ENCODE measurements around the gene KRT9.
"Not testable (repeated sequence)": the region's sequence is repeated elsewhere in the genome, so short reads cannot be mapped to it uniquely, and the experiment has no call there.

The KRT9 gene

DNA sequence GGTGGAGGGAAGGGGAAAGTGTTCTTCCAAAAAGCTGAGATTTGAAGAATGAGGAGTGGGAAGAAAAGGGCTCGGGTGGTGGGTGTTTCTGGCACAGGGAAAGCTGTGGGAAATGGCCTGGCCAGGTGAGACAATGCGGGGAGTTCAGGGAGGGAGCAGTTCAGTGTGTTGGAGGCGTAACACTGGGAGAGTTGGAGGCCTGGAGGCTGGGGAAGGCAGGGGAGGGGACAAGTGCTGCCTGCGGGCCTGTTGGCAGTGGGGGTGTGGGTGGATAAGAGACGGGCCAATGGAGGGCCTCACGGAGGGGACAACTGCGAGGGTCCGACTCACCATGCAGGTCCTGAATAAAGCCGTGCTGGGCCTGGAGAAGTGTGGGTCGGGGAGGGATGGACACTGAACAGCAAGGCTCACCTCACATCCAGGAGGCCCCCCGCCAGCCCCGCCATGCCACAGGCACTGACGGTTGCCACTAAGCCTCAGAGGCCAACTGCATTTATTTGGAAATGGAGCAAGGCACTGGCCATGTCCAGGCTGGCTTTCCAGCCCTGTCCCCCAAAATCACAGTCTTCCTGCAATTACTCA is 25.9 kb downstream of the KRT9 start:
- DNase-seq (ENCODE audit: low read depth) = no peak

DNA sequence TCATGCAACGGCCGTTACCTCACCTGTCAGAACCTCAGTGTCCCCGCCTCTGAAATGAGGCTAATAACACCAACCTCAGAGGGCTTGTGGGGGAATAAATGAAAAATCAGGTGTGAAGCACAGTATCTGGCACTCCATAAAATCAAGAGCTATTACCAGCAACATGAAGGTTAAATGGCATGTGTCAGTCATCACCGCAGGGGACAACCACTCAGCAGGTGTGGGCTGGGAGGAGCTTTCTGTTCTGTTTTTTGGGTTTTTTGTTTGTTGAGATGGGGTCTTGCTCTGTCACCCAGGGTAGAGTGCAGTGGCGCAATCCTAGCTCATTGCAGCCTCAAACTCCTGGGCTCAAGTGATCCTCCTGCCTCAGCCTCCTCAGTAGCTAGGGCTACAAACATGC is 26.9 kb downstream of the KRT9 start:
- DNase-seq (ENCODE audit: low read depth) = no peak

- no peak for DNase-seq (ENCODE audit: low read depth)
Observed at GRCh38 chr17:41544491-41544892, 27.4 kb downstream of the KRT9 start.

DNA sequence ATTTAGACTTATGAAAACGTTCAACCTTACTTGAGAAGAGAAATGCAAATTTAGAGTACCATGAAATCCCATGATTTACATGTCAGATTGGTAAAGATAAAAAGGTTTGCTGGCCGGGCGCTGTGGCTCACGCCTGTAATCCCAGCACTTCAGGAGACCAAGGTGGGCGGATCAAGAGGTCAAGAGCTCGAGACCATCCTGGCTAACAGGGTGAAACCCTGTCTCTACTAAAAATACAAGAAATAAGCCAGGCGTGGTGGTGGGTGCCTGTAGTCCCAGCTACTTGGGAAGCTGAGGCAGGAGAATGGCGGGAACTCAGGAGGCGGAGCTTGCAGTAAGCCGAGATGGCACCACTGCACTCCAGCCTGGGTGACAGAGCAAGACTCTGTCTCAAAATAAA is 29.1 kb downstream of the KRT9 start:
- not testable (repeated sequence) for DNase-seq (ENCODE audit: low read depth)

DNA sequence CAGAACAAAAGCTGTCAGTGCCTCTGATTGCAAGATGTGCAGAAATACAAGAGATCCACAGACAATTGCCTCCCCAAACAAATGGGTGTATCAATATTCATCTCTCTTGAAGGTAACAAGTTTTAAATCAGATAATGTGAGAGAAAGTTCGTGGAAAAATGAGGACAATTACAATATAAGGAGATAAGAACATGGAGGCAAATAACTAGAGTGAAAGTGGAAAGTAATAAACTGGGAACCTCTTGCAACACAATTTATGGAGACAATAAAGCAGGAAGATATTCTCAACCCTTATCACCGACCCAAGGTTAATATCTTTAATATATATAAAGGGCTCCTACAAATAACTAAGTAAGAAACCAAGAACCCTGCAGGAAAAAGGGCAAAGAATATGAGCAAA is 29.5 kb downstream of the KRT9 start:
- no peak for DNase-seq (ENCODE audit: low read depth)

DNA sequence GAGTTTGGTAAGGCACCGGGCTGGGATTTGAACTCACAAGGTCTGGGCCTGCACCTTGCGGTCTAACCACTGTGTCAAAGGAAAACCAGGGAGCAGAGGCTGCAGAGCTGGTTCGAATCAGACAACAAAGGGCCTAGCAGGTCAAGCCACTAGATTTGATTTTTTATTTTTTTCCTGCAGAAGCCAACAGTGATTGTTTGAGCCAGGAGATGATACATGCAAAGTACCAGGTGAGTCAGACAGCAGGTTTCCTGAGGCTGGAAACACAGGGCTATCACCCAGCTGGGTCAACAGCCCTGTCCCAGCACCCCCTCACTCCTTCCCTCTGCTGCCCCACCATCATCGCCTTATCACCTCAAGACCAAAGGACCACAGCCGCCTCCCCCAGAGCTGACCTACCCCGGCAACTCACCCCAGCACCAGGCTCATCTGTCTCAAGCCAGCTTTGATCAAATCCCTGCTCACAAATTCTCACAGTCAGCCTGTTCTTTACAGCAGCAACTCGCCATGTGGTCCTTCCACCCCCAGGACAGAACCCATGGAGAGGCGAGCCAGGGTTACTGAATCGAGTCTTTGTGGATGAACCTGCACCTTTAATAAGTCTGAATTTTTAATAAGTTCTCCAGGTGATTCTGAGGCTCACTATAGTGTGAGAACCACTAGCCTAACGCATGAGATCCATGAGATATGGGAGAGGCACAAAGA is 30.8 kb downstream of the KRT9 start:
- no peak for DNase-seq (ENCODE audit: low read depth)

GRCh38 chr17:41539979-41540701 is 31.7 kb downstream of the KRT9 start:
- DNase-seq (ENCODE audit: low read depth) = no peak

DNA sequence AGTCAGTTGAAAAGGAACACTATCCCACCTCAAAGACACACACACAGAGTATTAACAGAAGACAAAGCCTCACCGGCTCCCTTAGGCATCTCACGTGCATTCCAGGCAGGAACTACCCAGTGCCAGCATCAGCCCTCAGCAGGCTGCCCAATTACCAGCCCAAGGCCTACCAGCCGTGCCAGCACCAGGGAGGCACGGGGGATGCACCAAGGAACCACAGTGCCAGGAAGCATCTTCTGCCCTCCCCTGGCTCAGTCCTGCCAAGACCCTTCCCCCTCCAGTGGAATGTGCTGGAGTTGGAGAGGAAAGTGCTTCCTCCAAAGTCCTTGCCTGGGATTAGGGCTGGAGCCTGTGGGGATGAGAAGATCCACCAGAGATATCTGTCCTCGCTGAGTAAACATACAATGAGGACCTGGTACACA is 32.8 kb downstream of the KRT9 start:
- no peak for DNase-seq (ENCODE audit: low read depth)

- DNase-seq (ENCODE audit: low read depth) = no peak
Observed at GRCh38 chr17:41538565-41538991, 33.3 kb downstream of the KRT9 start.

- DNase-seq (ENCODE audit: low read depth) = no peak
Observed at GRCh38 chr17:41537990-41538389, 33.9 kb downstream of the KRT9 start.

DNA sequence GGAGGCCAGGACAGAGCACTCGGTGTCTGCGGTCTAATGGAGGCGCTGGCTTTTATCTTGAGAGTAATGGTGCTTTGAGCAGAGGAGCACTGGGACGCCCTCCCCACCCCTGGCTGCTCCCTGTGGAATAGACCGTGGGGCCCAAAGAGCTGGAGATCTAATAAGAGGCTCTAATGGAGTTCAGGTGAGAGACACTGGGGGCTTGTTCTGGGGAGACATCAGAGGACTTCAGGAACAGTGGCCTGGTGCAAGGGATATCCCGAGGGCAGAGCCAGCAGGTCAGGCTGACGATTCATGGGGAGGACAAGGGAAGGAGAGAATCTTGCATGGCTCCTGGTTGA is 34.3 kb downstream of the KRT9 start:
- DNase-seq (ENCODE audit: low read depth) = no peak

DNA sequence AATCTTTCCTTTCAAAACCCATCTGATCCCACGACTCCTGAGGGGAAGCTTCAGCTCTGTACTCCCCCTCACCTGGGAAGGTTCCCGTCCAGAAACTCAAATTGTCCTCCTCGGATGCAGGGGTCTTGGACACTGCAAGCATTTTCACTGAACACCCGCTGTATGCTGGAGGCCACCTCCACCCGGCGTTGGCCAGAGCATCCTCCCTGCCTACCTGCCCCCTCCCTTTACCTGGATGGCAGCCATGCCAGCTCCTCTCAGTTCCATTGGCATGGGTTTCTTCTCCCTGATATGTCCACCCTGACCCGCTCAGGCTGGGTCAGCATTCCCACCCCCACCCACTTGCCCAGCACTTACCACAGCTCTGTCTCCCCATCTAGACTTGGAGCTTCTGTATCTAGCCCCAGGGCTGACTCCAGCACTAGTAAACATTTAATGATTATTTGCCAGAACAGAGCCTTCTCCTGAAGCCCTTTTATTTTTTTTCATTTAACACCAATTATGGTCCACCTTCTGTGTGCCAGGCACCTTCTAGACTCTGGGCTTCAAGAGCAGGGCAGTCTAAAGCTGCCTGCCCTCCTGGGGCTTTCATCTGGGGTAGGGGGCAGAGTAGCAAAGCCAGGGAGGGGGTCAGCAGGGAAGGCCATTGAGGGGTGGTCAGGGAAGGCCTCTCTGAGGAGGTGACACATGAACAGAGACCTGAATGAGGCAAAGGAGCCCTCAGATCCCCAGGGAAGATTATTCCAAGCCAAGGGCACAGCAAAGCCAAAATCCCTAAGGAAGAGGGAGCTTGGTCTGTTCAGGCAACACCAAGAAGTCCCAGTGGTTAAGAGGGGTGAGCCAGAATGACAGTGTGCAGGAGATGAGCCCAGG is 34.9 kb downstream of the KRT9 start:
- DNase-seq (ENCODE audit: low read depth) = no peak

GRCh38 chr17:41535764-41536481 is 35.9 kb downstream of the KRT9 start:
- no peak for DNase-seq (ENCODE audit: low read depth)

DNA sequence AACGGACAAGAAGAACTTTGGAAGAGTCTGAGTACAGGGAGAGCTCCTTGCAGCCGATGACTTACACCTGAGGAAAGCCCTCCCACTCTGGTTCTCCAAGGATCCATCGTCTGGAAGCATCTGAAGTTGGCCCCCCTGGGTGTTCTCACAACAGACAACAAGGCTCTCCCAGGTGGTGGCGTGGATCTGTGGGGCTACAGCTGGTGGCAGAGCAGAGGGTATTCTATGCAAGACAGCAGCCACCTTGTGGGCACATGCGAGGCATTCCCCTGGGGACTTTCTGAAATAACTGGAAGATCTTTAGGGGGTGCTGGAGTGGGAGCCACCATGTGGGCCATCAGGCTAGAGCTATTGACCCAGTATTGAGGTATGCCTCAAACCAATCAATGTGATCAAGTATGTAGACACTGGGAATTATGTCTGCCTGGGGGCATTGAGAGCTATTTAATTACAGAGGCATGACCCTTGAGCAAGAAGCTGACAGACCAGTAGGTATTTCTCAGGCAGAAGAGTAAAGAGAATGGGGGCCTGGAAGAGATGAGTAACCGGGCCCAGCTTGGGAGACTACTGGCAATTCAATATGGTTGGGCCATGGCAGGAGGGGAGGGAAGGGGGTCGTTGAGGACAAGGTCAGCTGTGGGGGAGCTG is 36.8 kb downstream of the KRT9 start:
- no peak for DNase-seq (ENCODE audit: low read depth)

GRCh38 chr17:41533613-41534012 is 38.2 kb downstream of the KRT9 start:
- DNase-seq (ENCODE audit: low read depth) = no peak

DNA sequence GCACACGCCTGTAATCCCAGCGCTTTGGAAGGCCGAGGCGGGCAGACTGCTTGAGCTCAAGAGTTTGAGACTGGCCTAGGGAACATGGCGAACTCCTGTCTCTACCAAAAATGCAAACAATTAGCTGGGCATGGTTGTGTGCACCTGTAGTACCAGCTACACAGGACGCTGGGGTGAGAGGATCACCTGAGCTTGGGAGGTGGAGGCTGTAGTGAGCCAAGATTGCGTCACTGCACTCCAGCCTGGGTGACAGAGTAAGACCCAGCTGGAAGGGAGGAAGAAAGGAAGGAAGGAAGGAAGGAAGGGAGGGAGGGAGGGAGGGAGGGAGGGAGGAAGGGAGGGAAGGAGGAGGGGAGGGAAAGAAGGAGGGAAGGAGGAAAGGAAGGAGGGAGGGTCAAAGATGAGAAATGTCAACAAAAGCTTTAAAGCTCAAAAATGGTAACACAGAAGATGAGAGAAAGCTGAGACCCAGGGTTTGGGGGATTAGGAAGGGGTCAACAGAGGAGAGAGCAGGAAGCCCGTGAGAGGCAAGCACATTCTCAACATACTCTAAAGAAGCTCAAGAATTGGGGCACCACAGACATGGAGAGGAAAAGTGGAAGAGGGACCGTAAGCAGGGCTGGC is 38.8 kb downstream of the KRT9 start:
- DNase-seq (ENCODE audit: low read depth) = no peak

GRCh38 chr17:41531993-41532392 is 39.9 kb downstream of the KRT9 start:
- no peak for DNase-seq (ENCODE audit: low read depth)

GRCh38 chr17:41530062-41531048 is 41.5 kb downstream of the KRT9 start:
- DNase-seq (ENCODE audit: low read depth) = peak; percentile 65

DNA sequence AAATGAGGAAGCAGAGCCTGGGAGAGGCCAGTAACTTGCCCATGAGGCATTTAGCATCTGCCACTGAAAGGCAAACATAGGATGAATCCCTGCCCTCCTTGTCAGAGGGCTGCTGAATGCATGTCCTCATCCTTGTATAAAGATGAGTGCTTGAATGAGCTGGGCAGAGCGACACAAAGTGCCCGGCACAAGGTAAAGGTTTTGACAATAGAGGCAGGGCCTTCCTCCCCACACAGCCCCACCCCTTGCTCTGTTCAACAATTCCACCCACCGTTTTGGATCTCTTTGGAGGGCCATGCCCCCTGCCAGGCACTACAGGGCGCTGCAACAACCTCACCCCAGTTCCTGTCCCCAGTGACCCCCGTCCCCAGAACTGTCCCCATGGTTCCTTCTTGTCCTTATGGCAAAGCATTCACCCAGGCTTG is 42.4 kb downstream of the KRT9 start:
- DNase-seq (ENCODE audit: low read depth) = no peak

- no peak for DNase-seq (ENCODE audit: low read depth)
Observed at GRCh38 chr17:41528959-41529353, 42.9 kb downstream of the KRT9 start.
